ENCODE measurements around the gene SLC25A12. TPM values are rescaled to one million over a fixed set of nuclear protein-coding genes. Genes with fewer than 3 reads are reported as not detected.

The SLC25A12 gene
- total RNA-seq, 1 donor from 2014 or later, result 20.5 TPM

- Mint-ChIP-seq H3K27ac (ENCODE audit: unreplicated experiment) (no peak overlapping the region), H3K27me3 (ENCODE audit: low read depth) (no peaks in the 10 kb centered on the region), H3K9me3 (no peaks in the 10 kb centered on the region), H3K4me3 (peak overlapping the region; percentile 10), H3K36me3 (ENCODE audit: low read depth) (no peaks in the 10 kb centered on the region), H3K4me1 (peaks cover 28% of the 10 kb centered on the region)
- no peak for DNase-seq (ENCODE audit: low read depth, low spot score)
- no peak for TF ChIP-seq CTCF (conservative IDR thresholded peaks at IDR 0.05)
Observed at GRCh38 chr2:171895786-171896185, 1.7 kb upstream of the SLC25A12 start.

GRCh38 chr2:171894612-171894947 is 536 bp upstream of the SLC25A12 start:
- no peak overlapping the region for H3K27ac Mint-ChIP-seq (ENCODE audit: unreplicated experiment)
- no peaks in the 10 kb centered on the region for H3K9me3 Mint-ChIP-seq
- peak overlapping the region; percentile 90 for H3K4me3 Mint-ChIP-seq
- no peaks in the 10 kb centered on the region for H3K27me3 Mint-ChIP-seq (ENCODE audit: low read depth)
- peaks cover 2% of the 10 kb centered on the region for H3K36me3 Mint-ChIP-seq (ENCODE audit: low read depth)
- peaks cover 28% of the 10 kb centered on the region for H3K4me1 Mint-ChIP-seq
- TF ChIP-seq CTCF (conservative IDR thresholded peaks at IDR 0.05), result no peak
- no peak for DNase-seq (ENCODE audit: low read depth, low spot score)

- Mint-ChIP-seq H3K27ac (ENCODE audit: unreplicated experiment) (no peak overlapping the region), H3K4me1 (peaks cover 28% of the 10 kb centered on the region), H3K9me3 (no peaks in the 10 kb centered on the region), H3K27me3 (ENCODE audit: low read depth) (no peaks in the 10 kb centered on the region), H3K4me3 (peak overlapping the region; percentile 99), H3K36me3 (ENCODE audit: low read depth) (peaks cover 2% of the 10 kb centered on the region)
- no peak for DNase-seq (ENCODE audit: low read depth, low spot score)
- TF ChIP-seq CTCF (conservative IDR thresholded peaks at IDR 0.05), result no peak
Observed at GRCh38 chr2:171893196-171893823, 734 bp downstream of the SLC25A12 start.

- H3K4me1 Mint-ChIP-seq, result peaks cover 26% of the 10 kb centered on the region
- H3K9me3 Mint-ChIP-seq, result no peaks in the 10 kb centered on the region
- no peak for DNase-seq (ENCODE audit: low read depth, low spot score)
- no peaks in the 10 kb centered on the region for H3K27me3 Mint-ChIP-seq (ENCODE audit: low read depth)
- peaks cover 2% of the 10 kb centered on the region for H3K36me3 Mint-ChIP-seq (ENCODE audit: low read depth)
- H3K4me3 Mint-ChIP-seq, result no peak overlapping the region
- H3K27ac Mint-ChIP-seq (ENCODE audit: unreplicated experiment), result no peak overlapping the region
- no peak for TF ChIP-seq CTCF (conservative IDR thresholded peaks at IDR 0.05)
Observed at GRCh38 chr2:171889808-171890207, 4.2 kb downstream of the SLC25A12 start.

- Mint-ChIP-seq H3K4me1 (peaks cover 22% of the 10 kb centered on the region), H3K27me3 (ENCODE audit: low read depth) (no peaks in the 10 kb centered on the region), H3K9me3 (no peaks in the 10 kb centered on the region), H3K36me3 (ENCODE audit: low read depth) (peaks cover 2% of the 10 kb centered on the region), H3K4me3 (no peak overlapping the region), H3K27ac (ENCODE audit: unreplicated experiment) (no peak overlapping the region)
- no peak for TF ChIP-seq CTCF (conservative IDR thresholded peaks at IDR 0.05)
- DNase-seq (ENCODE audit: low read depth, low spot score), result no peak
Observed at GRCh38 chr2:171889333-171889732, 4.7 kb downstream of the SLC25A12 start.
